ENCODE data around the gene VPREB3.

The VPREB3 gene

DNA sequence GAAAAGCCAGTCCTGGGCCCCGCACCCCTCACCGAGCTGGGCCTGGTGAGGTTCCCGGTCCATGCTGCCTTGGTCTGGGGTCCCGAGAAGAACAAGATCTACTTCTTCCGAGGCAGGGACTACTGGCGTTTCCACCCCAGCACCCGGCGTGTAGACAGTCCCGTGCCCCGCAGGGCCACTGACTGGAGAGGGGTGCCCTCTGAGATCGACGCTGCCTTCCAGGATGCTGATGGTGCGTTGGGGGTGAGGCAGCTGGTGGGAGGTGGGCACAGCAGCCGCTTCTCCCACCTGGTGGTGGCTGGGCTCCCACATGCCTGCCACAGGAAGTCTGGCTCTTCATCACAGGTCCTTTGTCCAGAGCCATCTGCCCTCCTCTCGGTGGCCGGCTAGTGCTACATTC is 28.0 kb upstream of the VPREB3 start:
- no peak for DNase-seq

- no peak for DNase-seq
These were observed 27.4 kb upstream of the VPREB3 start for GRCh38 chr22:23781511-23782183.

DNA sequence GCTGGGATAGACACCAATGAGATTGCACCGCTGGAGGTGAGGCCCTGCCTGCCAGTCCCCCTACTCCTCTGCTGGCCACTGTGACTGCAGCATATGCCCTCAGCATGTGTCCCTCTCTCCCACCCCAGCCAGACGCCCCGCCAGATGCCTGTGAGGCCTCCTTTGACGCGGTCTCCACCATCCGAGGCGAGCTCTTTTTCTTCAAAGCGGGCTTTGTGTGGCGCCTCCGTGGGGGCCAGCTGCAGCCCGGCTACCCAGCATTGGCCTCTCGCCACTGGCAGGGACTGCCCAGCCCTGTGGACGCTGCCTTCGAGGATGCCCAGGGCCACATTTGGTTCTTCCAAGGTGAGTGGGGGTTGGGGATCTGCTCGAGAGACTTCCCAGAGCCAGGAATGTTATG is 26.8 kb upstream of the VPREB3 start:
- no peak for DNase-seq

- DNase-seq: no peak
These were observed 26.0 kb upstream of the VPREB3 start for GRCh38 chr22:23780146-23780748.

DNA sequence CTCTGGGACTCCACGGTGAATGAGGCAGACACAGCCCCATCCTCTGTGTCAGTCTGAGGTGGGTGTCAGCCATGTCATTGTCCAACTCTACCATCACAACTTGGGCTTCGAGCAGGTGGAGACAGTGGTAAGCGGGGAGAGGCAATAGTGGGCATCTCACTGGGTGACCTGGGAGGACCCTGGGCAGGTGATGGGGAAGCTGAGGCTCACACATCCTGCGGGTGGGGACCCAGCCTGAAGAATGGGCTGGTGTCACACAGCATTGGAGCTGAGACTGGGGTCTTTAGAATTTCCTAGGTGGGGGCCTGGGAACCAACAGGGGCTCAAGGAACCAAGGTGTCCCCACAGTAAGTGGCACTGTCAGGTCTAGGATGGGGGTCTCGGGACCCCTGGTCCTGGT is 25.5 kb upstream of the VPREB3 start:
- DNase-seq: no peak

- DNase-seq: no peak
These were observed 24.9 kb upstream of the VPREB3 start for GRCh38 chr22:23779083-23779482.

DNA sequence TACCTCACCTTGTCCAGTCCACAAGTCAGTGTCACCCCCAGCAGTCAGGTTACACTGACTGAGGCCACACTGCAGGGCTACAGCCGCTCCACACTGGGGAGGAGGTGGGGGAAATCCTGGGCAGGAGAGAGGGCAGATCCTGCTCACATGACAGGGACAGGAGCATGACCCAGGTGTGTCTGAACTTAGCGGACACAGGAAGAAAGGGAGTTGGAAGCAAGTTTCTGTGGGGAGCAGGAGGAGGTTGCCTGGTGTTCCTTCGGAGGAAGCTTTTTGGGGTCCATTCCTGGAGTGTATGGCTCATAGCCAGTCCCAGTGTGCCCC is 24.3 kb upstream of the VPREB3 start:
- no peak for DNase-seq

GRCh38 chr22:23777776-23778576 is 23.8 kb upstream of the VPREB3 start:
- no peak for DNase-seq

DNA sequence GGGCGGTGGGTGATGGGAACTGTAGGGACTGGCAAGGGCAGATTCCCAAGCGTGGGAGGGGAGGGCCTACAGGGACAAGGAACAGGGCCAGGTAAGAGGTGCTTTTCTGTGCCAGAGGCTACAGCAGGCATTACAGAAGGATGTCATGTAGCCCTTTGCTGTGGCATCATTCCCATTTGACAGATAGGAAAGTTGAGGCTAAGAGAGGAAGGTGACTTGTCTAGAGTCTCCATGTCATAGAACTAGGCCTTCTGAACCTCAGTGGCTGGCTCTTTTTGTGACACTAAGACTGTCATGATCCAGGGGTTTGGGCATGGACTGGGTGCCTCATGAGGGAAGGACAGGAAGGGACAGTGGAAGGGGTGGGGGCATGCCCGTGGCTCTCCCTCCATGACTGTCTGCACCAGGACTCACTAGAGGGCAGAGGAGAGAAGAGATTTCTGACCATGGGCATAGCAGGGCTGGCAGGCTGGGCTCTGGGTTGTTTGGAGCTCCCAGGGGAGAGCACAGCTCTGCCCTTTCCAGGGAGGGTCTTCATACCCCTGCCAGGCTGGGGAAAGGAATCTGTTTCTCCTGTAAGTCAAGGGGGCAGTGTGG is 21.7 kb upstream of the VPREB3 start:
- DNase-seq: no peak

GRCh38 chr22:23774922-23775436 is 20.8 kb upstream of the VPREB3 start:
- DNase-seq: no peak

DNA sequence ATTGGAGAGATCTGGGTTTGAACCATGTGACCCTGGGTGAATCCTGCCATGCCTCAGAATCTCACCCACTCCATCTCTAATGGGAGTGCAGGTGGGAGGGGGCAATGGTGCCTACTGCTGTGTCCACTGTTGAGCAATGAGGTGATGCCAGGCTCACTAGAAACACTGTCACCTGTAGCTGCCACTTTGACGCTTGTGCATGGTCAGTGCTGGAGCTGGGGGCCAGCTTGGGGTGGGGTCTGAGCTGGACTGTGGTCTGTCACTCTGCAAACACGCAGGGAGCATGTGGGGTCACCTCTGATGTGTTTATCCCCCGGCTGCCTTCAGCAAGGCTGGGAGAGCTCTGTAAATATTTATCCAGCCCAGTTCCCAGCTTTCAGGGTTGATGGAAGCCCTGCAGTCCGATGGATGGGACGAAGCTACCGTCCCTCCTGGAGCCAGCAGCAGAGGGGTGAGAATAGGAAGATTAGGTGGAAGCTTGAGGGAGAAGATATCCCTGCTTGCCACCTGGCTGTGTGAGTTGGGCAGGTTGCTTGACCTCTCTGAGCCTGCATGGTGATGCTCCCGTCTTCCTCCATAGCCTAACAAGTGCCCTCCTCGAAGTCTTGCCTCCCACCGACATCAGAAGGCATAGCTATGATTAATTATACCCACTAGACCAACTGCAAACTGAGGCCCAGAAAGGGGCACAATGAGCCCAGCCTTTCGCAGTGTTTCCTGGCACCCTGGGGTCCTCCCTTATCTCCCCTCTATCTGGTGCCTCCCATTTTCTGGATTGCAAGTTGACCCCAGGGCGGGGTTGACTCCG is 20.1 kb upstream of the VPREB3 start:
- DNase-seq: no peak

DNA sequence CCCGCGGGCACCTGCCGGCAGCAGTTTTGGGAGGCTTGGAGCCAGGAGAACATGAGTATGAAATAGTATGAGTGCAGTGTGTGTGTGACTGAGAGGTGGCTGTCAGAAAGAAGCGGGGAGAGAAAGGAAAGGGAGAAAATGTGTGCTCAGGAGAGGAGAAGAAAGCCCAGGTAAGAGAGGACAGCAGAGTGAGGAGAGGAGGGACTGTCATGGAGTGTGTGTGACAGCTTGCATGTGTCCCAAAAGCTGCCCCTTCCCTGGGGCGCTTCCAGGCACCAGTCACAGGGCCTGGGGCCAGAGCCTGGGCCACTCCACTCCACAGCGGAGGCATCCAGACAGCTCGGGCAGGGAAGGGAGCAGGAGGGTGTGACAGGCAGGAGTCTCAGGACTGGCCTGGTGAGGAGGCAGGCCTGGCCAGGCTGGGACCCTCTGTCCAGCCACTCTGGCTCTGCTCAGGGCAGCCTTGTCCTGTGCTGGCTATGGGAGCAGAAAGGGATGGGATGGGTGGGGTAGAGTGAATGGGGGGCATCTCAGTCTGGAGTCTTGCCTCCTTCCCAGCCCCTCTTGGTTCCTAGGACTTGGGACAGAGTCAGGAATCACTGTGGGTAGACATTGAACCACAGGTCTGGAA is 19.4 kb upstream of the VPREB3 start:
- DNase-seq: no peak

DNA sequence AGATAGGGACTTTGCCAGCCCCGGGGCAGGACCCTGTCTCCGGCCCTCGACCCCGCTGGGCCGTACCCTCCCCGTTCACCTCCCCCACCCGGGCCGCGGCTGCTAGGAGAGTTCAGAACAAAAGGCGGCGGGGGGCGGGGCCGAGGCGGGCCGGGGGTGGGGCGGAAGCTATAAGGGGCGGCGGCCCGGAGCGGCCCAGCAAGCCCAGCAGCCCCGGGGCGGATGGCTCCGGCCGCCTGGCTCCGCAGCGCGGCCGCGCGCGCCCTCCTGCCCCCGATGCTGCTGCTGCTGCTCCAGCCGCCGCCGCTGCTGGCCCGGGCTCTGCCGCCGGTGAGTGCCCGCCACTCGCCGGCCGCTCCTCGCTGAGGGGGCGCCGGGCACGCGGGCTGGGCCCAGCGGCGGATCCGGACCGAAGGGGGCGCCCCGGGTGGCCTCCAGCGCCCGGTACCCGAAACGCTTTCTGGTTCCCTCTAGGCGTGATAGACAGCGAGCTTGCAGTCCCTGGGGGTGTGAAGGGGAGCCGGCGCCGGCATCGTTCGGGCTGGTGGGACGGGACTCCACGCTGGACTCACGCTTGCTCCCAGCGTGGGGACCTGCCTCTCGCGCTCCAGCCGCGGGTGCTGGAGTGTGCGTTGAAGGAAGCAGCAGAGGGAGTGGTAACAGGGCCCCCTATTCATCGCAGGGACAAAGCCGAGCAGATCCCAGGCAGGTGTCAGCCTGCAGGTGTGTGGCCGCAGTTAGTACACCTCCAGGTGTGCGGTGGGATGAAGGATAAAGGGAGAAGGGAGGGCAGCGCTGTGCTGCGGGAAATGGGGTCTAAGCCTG is 18.6 kb upstream of the VPREB3 start, which contains the start of gene MMP11:
TSS of gene MMP11 (plus strand) at position 201 of the 825 bp plus-strand sequence. CDS start at position 223, 22 bp downstream.
- DNase-seq: no peak

- DNase-seq: no peak
These were observed 18.1 kb upstream of the VPREB3 start for GRCh38 chr22:23772315-23772648.

GRCh38 chr22:23769321-23769965 is 15.2 kb upstream of the VPREB3 start:
- no peak for DNase-seq

GRCh38 chr22:23767673-23768548 is 13.7 kb upstream of the VPREB3 start, which contains the start of gene CHCHD10:
CHCHD10 (minus strand) TSS chr22:23767972; CDS start chr22:23767874, 98 bp downstream.
- no peak for DNase-seq

DNA sequence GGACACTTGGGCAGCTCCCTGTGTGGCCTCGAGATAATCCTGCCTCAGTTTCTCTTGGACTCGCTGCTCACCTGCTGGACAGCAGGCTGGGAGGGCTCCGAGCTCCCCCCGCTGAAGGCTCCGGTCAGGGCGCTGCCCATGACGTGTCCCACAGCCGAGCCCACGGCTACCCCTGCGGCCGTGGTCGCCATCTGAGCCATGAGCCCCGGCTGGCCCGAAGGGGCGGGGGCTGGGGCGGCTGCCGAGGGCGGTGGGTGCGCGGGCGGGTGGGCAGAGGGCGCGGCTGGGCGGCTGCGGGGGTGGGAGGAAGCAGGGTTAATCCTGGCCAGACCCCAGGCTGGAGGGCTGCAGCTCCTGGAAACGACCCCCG is 13.1 kb upstream of the VPREB3 start:
- DNase-seq: no peak

GRCh38 chr22:23764899-23765881 is 11.0 kb upstream of the VPREB3 start:
- no peak for DNase-seq
